NOMO-1 treated with DMSO at 0.1 percent for 48 hours (cell line): ENCODE data around the gene DUSP6.
"Not testable (repeated sequence)": the region's sequence is repeated elsewhere in the genome, so short reads cannot be mapped to it uniquely, and the experiment has no call there.

Experiments
- DNase-seq: peaks from one replicate; lab custom pipeline; 2025; ENCODE audit not compliant: unreplicated experiment; lab: John Stamatoyannopoulos, UW

Gene DUSP6

DNA sequence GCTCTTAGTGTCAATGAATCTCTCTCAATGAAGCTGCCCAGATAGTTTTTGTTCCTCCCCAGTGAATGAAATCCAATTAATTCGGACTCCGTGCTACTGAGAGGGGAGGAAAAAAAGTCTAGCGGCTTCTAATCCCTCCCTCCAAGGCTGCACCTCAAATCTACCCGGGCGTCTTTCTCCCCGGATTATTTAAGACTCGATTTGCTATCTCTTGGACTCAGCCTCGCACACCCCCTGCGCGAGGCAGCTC is 134 bp downstream of the DUSP6 start:
- DNase-seq: no peak

GRCh38 chr12:89351489-89352241 is 636 bp downstream of the DUSP6 start:
- DNase-seq: peak; percentile 38

DNA sequence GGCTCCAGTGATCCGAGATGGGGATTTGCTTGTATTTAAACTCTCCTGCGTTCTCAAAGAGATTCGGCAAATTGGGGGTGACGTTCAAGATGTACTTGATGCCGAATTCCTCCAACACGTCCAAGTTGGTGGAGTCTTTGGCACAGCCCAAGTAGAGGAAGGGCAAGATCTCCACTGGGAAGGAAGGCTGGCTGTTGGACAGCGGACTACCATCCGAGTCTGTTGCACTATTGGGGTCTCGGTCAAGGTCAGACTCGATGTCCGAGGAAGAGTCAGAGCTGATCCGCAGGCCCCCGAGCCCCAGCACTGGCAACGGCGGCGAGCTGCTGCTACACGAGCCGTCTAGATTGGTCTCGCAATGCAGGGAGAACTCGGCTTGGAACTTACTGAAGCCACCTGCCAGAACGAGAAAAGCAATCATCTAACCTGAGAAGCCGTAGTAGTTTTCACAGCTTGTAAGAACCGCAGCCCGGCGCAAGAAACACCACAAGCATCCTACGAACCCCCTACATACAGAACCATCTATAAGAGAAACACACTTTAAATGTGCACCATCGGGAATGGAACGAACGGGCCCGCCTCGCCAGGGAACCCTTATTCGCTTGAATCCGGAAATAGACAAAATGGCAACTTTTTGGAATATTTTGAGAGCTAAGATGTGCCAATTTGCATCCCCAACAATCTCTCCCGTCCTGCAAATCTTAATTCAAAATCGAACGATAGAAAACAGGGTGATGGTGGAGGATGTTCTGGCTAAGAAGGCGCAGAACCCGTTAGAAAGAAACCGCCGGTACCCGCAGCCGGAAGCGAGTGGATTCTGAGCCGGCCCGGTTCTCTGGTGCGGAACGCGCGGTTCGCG is 1.4 kb downstream of the DUSP6 start:
- peak; percentile 22 for DNase-seq

GRCh38 chr12:89350260-89350629 is 2.1 kb downstream of the DUSP6 start:
- no peak for DNase-seq

- peak; percentile 46 for DNase-seq
Observed at GRCh38 chr12:89349814-89350213, 2.5 kb downstream of the DUSP6 start.

DNA sequence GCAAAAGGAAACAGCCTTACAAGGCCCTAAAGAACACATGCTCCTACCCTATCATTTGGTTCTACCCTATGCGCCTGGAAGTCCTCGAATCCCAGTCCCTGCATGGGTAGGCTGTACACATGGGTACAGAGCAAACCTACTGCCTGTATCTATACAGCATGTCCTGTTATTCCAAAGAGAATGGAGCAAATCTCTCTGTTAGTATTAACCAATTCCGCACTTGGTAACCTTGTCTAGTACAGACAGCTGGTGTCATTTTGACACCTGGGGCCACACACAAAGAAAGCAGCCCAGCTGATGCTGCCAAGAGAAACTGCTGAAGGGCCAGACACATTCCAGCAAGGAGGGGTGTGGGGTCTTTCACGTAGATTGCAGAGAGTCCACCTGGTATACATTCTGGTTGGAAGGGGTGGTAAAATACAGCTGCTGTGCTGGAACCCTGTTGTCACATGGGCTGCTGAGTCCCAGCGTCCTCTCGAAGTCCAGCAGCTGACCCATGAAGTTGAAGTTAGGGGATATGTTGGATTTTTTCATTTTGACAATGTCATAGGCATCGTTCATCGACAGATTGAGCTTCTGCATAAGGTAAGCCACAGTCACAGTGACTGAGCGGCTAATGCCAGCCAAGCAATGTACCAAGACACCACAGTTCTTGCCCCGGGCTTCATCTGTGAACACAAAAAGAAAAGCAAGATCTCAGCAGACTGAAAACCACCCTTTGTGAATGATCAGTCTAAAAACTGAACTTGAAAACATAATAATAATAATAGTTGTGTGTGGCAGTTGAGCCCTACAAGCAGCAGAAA is 3.2 kb downstream of the DUSP6 start:
- no peak for DNase-seq

DNA sequence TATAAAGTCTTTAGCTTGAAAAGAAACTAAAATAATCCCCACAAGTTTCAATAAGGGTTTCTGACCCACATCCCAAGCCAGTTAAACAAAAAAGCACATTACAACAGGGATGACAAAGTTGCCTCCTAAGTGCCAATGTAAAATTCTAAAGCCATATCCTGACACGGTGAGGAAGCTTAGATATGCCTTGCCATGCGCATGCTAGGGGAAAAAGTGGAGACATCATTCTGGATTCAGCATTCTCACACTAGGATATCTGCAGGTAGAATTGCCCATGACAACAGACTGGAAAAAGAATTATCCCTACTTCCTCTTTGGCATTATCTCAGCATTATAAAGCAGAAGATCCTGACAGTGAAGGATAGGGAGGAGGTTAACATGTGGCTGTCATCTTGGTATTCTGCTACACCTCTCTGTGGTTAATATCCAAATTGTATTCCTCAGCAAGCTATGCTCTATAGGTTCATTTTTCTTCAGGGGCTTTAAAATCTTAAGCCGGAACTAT is 4.9 kb downstream of the DUSP6 start:
- DNase-seq: no peak

GRCh38 chr12:89346741-89347324 is 5.5 kb downstream of the DUSP6 start:
- peak; percentile 71 for DNase-seq

GRCh38 chr12:89345830-89346740 is 6.2 kb downstream of the DUSP6 start:
- peak; percentile 98 for DNase-seq

DNA sequence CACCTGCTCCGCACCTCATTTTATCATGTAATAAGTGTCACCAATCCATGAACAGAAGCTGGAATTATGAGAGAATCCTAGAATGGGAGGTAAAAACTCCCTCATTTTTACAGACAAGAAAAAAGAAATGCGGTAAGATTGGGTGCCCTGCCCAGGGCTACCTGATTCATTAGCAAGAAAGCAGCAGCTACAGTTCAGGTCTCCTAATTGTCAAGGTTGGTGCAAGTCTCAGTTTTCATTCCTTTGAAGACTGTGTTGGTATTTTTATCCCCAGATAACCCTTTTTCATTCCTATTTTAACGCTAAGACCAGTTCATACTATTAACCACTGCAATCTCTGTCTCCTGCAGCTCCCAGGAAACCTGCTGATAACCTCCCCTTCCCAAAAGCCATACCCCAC is 6.9 kb downstream of the DUSP6 start:
- DNase-seq: no peak

- DNase-seq: no peak
Observed at GRCh38 chr12:89344862-89345202, 7.5 kb downstream of the DUSP6 start.

GRCh38 chr12:89344043-89344861 is 8.0 kb downstream of the DUSP6 start:
- DNase-seq: no peak

- DNase-seq: no peak
Observed at GRCh38 chr12:89343127-89343526, 9.2 kb downstream of the DUSP6 start.

DNA sequence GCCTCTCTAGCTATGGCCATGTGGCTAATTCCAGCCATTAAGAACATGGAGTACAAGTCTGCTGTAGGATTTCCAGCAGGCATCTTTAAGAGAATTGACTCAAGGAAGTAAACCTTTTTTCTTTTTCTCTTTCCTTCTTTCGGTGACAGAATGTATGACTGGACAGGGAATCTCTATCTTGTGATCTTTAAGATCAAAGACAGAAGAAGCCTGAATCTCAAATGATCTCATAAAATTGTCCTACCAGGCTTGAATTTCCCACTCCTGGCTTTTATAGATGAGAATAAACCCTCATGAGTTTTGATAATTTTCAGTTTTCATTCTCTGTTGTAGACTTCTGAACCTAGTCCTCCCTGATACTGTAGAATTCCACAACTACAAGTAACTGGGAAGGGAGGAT is 11.4 kb downstream of the DUSP6 start:
- no peak for DNase-seq

DNA sequence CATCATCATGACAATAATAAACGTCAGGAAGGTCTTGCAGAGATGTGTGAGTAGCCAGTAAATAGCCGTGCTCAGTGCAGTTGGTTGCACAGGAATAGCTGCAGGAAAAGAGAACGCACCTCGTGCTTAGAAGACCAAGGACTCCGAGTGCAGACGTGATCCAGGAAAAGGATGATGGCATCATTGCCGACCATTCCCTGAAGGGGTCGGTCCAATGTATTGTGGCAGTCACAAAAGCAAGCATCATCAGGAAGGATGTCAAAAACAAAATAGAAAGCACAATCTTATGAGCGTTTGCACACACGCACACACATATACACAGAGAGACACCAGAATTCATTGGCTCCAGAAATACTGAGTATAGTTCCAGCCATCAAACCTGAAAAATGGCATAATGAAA is 12.8 kb downstream of the DUSP6 start:
- no peak for DNase-seq

- DNase-seq: not testable (repeated sequence)
Observed at GRCh38 chr12:89337136-89337535, 15.2 kb downstream of the DUSP6 start.

DNA sequence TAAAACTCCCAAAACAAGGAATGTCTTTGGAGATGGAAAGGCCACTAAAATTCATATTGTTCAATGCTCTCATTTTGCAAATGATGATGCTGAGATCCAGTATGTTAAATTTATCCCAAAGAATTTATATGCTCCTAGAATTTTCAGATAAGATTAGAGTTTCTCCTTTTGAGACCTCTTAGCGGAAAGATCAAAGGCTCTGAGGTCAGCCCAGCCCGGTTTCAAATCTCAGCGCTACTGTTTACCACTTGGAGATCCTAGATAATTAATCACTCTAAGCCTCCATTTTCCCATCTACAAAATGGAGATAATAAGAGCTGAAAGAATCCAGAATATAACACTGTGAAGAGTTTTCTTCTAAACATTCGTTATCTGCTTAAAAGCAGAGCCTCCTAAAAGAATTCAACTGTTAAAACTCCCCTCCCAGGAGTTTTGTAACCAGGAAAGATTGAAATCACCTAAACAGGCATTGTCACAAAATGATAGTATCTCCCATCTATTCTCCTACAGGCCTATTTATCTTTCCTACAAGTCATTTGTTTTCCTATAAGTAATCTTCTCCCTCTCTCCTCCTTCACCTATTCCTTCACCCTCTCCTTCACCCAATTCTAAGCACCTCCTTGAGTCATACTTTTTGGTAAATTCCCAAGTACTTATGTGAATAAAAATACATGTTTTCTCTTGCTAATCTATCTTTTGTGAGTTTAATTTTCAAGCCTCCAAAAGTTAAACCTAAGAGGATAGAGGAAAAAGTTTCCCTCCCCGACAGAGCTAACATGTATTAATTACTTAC is 16.7 kb downstream of the DUSP6 start:
- no peak for DNase-seq

- DNase-seq: no peak
Observed at GRCh38 chr12:89334548-89335169, 17.6 kb downstream of the DUSP6 start.
